DND-41 (cell line): ENCODE results near the gene GRP.

Experiments used
- ATAC-seq: fragments of 200-7000 bp; cut with Tn5 transposase; 3 replicates; pipeline ENCODE4 v1.9.1; 2021; ENCODE audit warnings: low read depth; ENCODE audit not compliant: insufficient read depth
- DNase-seq: peaks from one replicate; pipeline ENCODE4 v3.0.0-alpha.2; 2020
- H2AFZ ChIP-seq: 2 replicates; pipeline ENCODE4 v1.6.0; 2012; ENCODE audit warnings: low read depth, low read length
- H3K27ac ChIP-seq: 2 replicates; pipeline ENCODE4 v1.5.1; 2012; ENCODE audit warnings: low read length, inconsistent platforms
- H3K27me3 ChIP-seq: fragments of 200-600 bp; sonication (generic); 2 replicates; pipeline ENCODE4 v1.6.0; 2012; ENCODE audit warnings: low read length, mild to moderate bottlenecking, inconsistent platforms; ENCODE audit not compliant: insufficient read depth, poor library complexity
- H3K36me3 ChIP-seq: 2 replicates; pipeline ENCODE4 v1.5.1; 2012; ENCODE audit warnings: low read length, inconsistent platforms; ENCODE audit not compliant: insufficient read depth
- H3K4me1 ChIP-seq: 2 replicates; pipeline ENCODE4 v1.5.1; 2012; ENCODE audit warnings: mild to moderate bottlenecking, low read length; ENCODE audit not compliant: insufficient read depth
- H3K4me2 ChIP-seq: 2 replicates; pipeline ENCODE4 v1.6.0; 2012; ENCODE audit warnings: mild to moderate bottlenecking, moderate library complexity, low read length, inconsistent platforms; ENCODE audit not compliant: insufficient read depth
- H3K4me3 ChIP-seq, 2 experiments: fragments of 200-600 bp in 1 of 2; shearing (Covaris generic) in 1 of 2; 2 replicates each; pipeline ENCODE4 v1.5.1; 2012 to 2016; ENCODE audit warnings: inconsistent platforms in 2 of 2, low read length in 2 of 2, mild to moderate bottlenecking in 2 of 2, low read depth in 1 of 2, moderate library complexity in 1 of 2
- H3K79me2 ChIP-seq: 2 replicates; pipeline ENCODE4 v1.6.0; 2012; ENCODE audit warnings: low read length, inconsistent platforms; ENCODE audit not compliant: insufficient read depth
- H3K9ac ChIP-seq: 2 replicates; pipeline ENCODE4 v1.6.0; 2012; ENCODE audit warnings: low read depth, mild to moderate bottlenecking, inconsistent platforms, low read length, moderate library complexity
- H3K9me3 ChIP-seq: 2 replicates; pipeline ENCODE4 v1.5.1; 2012; ENCODE audit warnings: low read length, moderate library complexity, mild to moderate bottlenecking, inconsistent platforms; ENCODE audit not compliant: insufficient read depth, severe bottlenecking
- H4K20me1 ChIP-seq: 2 replicates; pipeline ENCODE4 v1.6.0; 2012; ENCODE audit warnings: low read length; ENCODE audit not compliant: insufficient read depth
- CTCF ChIP-seq: IDR thresholded peaks from 2 replicates; pipeline ENCODE4 v1.5.1; 2012; ENCODE audit warnings: borderline replicate concordance, low read length, moderate library complexity, mild to moderate bottlenecking; ENCODE audit not compliant: poor library complexity, severe bottlenecking; ENCODE audit errors: extremely low read depth
- EZH2 ChIP-seq: IDR thresholded peaks from 3 replicates; pipeline ENCODE4 v1.6.1; 2012; ENCODE audit warnings: borderline replicate concordance, low read depth, mild to moderate bottlenecking, moderate library complexity, low read length, inconsistent platforms; ENCODE audit not compliant: severe bottlenecking

The GRP gene

GRCh38 chr18:59266886-59267502 is 47.0 kb downstream of the GRP start:
- Histone ChIP-seq H3K9me3 (no peaks in the 10 kb centered on the region), H3K27me3 (peaks cover 12% of the 10 kb centered on the region), H4K20me1 (no peaks in the 10 kb centered on the region), H3K4me3 (no peak overlapping the region), H3K36me3 (no peaks in the 10 kb centered on the region), H3K79me2 (no peaks in the 10 kb centered on the region), H3K4me1 (no peaks in the 10 kb centered on the region), H2AFZ (no peak overlapping the region), H3K27ac (no peak overlapping the region), H3K4me2 (no peak overlapping the region), H3K9ac (no peak overlapping the region)
- TF ChIP-seq EZH2, result no peak
- TF ChIP-seq CTCF, result no peak
- DNase-seq (no peak), ATAC-seq (no peak)

GRCh38 chr18:59267503-59268126 is 47.7 kb downstream of the GRP start:
- Histone ChIP-seq H3K36me3 (no peaks in the 10 kb centered on the region), H2AFZ (no peak overlapping the region), H4K20me1 (no peaks in the 10 kb centered on the region), H3K79me2 (no peaks in the 10 kb centered on the region), H3K27ac (no peak overlapping the region), H3K9ac (no peak overlapping the region), H3K27me3 (peaks cover 12% of the 10 kb centered on the region), H3K4me2 (no peak overlapping the region), H3K4me1 (no peaks in the 10 kb centered on the region), H3K4me3 (no peak overlapping the region), H3K9me3 (no peaks in the 10 kb centered on the region)
- ATAC-seq, result no peak
- TF ChIP-seq CTCF, result no peak
- TF ChIP-seq EZH2, result no peak
- DNase-seq, result no peak

GRCh38 chr18:59268127-59268720 is 48.3 kb downstream of the GRP start:
- no peak for DNase-seq
- no peaks in the 10 kb centered on the region for H3K9me3 ChIP-seq
- H3K9ac ChIP-seq, result no peak overlapping the region
- no peak overlapping the region for H3K4me3 ChIP-seq
- H3K4me1 ChIP-seq, result no peaks in the 10 kb centered on the region
- H2AFZ ChIP-seq, result no peak overlapping the region
- no peaks in the 10 kb centered on the region for H3K79me2 ChIP-seq
- no peaks in the 10 kb centered on the region for H3K36me3 ChIP-seq
- TF ChIP-seq EZH2 (no peak), CTCF (no peak)
- H3K27ac ChIP-seq, result no peak overlapping the region
- ATAC-seq, result no peak
- H3K4me2 ChIP-seq, result no peak overlapping the region
- peaks cover 12% of the 10 kb centered on the region for H3K27me3 ChIP-seq
- no peaks in the 10 kb centered on the region for H4K20me1 ChIP-seq
